OCI-LY3 (cell line): ENCODE results near the gene OSBPL7.

Experiments
- H2AFZ ChIP-seq: fragments of 200-600, 300-600 bp; shearing (Covaris generic); 2 replicates; pipeline ENCODE4 v1.6.0; 2014; ENCODE audit warnings: antibody characterized with exemption, low read depth, low read length
- H3K27ac ChIP-seq: fragments of 200-600, 300-600 bp; sonication (generic); 2 replicates; pipeline ENCODE4 v1.5.1; 2014; ENCODE audit warnings: mild to moderate bottlenecking, low read length, moderate library complexity, mixed read lengths
- H3K27me3 ChIP-seq: fragments of 200-600, 300-600 bp; sonication (generic); 2 replicates; pipeline ENCODE4 v1.6.1; 2014; ENCODE audit warnings: low read depth, low read length, mixed read lengths
- H3K36me3 ChIP-seq: fragments of 200-600, 300-600 bp; sonication (generic); replicated peaks from 2 replicates; pipeline ENCODE3; 2014; ENCODE audit warnings: low read depth, low read length, mixed read lengths
- H3K4me1 ChIP-seq: fragments of 300-600, 200-600 bp; sonication (generic); 2 replicates; pipeline ENCODE4 v1.6.1; 2014; ENCODE audit warnings: low read length, mixed read lengths
- H3K4me2 ChIP-seq: fragments of 200-600, 300-600 bp; sonication (generic); 2 replicates; pipeline ENCODE4 v1.6.1; 2014; ENCODE audit warnings: low read length, mixed read lengths
- H3K4me3 ChIP-seq: fragments of 300-600, 200-600 bp; sonication (generic); 2 replicates; pipeline ENCODE4 v1.5.1; 2014; ENCODE audit warnings: antibody characterized with exemption, mild to moderate bottlenecking, low read length, moderate library complexity
- H3K79me2 ChIP-seq: fragments of 300-600, 200-600 bp; shearing (Covaris generic); 2 replicates; pipeline ENCODE4 v1.6.1; 2014; ENCODE audit warnings: mild to moderate bottlenecking, low read length, mixed read lengths
- H3K9ac ChIP-seq: fragments of 300-600, 200-600 bp; shearing (Covaris generic); 2 replicates; pipeline ENCODE4 v1.6.0; 2014; ENCODE audit warnings: mild to moderate bottlenecking, low read length, moderate library complexity
- H3K9me3 ChIP-seq: fragments of 200-600, 300-600 bp; shearing (Covaris generic); 2 replicates; pipeline ENCODE4 v1.6.1; 2014; ENCODE audit warnings: low read length, mixed read lengths; ENCODE audit not compliant: insufficient read depth
- H4K20me1 ChIP-seq: fragments of 200-600, 300-600 bp; sonication (generic); 2 replicates; pipeline ENCODE4 v1.6.1; 2016; ENCODE audit warnings: low read length, mixed read lengths; ENCODE audit not compliant: insufficient read depth
- EZH2phosphoT487 ChIP-seq: fragments of 200-600 bp; shearing (Covaris generic); IDR thresholded peaks from 2 replicates; pipeline ENCODE4 v1.6.1; 2018; ENCODE audit warnings: antibody characterized with exemption, mixed run types, low read depth
- TF ChIP-seq, protein P1 (sequence below): fragments of 200-600, 300-600 bp; sonication (generic); IDR thresholded peaks from 2 replicates; pipeline ENCODE4 v1.5.1; 2014; ENCODE audit warnings: antibody characterized with exemption, low read length, low read depth

The OSBPL7 gene

DNA sequence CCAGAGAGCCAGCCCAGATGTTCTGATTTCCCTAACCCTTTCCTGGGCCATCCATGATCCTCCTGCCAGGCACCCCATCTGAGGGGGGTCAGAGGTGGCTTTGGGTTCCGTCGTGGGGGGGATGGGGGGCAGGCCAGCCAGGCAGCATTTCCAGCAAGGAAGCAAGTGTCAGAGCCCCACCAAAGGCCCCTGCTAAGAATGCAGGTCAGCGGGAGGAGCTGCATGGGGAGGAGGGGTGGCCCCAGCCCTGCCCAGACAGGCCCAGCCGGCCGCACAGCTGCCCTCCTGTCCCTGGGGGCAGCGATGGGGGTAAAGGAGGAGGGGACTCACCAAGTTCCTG lies 21.8 kb upstream of the OSBPL7 start:
- Histone ChIP-seq H3K4me3 (peak overlapping the region; percentile 32; the same call in 1 of the 2 replicates), H3K4me2 (peak overlapping the region; percentile 72), H3K27ac (peak overlapping the region; percentile 74), H2AFZ (no peak overlapping the region), H3K4me1 (peaks cover 49% of the 10 kb centered on the region), H3K79me2 (peaks cover 9% of the 10 kb centered on the region; the same call in 1 of the 2 replicates), H3K27me3 (no peaks in the 10 kb centered on the region), H4K20me1 (no peaks in the 10 kb centered on the region), H3K9me3 (no peaks in the 10 kb centered on the region), H3K36me3 (peaks cover 6% of the 10 kb centered on the region), H3K9ac (peak overlapping the region; percentile 61)
- no peak for TF ChIP-seq EZH2phosphoT487
- TF ChIP-seq, protein P1, sequence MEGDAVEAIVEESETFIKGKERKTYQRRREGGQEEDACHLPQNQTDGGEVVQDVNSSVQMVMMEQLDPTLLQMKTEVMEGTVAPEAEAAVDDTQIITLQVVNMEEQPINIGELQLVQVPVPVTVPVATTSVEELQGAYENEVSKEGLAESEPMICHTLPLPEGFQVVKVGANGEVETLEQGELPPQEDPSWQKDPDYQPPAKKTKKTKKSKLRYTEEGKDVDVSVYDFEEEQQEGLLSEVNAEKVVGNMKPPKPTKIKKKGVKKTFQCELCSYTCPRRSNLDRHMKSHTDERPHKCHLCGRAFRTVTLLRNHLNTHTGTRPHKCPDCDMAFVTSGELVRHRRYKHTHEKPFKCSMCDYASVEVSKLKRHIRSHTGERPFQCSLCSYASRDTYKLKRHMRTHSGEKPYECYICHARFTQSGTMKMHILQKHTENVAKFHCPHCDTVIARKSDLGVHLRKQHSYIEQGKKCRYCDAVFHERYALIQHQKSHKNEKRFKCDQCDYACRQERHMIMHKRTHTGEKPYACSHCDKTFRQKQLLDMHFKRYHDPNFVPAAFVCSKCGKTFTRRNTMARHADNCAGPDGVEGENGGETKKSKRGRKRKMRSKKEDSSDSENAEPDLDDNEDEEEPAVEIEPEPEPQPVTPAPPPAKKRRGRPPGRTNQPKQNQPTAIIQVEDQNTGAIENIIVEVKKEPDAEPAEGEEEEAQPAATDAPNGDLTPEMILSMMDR: no peak

DNA sequence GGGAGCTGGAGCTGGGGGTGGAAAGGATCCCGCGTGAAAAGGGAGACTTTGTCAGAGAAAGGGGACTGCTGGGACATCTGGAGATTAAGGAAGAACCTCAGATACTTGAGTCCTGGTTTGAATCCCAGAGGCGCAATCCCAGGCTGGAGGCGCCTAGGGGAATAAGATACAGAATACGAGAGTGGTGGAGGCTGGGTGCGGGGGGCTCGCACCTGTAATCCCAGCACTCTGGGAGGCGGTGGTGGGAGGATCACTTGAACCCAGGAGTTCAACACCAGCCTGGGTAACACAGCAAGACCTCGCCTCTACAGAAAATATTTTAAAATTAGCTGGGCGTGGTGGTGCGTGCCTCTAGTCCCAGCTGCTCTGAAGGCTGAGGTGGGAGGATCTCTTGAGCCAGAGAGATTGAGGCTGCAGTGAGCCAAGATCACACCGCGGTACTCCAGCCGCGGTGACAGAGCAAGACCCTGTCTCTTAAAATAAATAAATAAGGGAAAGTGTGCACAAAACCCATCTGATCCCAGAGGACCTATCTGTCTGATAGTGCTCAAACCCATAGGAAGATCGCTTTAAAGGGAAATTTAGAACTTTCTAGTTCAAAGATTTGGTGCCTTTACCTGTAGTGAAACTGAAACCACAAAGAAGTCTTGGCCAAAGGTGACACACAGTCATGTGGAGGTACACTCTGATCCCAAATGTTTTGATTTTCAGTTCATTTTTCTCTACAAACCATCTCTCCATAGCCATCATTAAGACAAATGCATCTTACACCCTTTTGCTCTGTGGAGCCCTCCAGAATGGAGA lies 20.1 kb upstream of the OSBPL7 start:
- peak overlapping the region; percentile 76 for H3K9ac ChIP-seq
- TF ChIP-seq EZH2phosphoT487: no peak
- TF ChIP-seq, protein P1: no peak
- peaks cover 9% of the 10 kb centered on the region; the same call in 1 of the 2 replicates for H3K79me2 ChIP-seq
- H3K36me3 ChIP-seq: peaks cover 14% of the 10 kb centered on the region
- H3K9me3 ChIP-seq: no peaks in the 10 kb centered on the region
- no peaks in the 10 kb centered on the region for H4K20me1 ChIP-seq
- H3K4me3 ChIP-seq: peak overlapping the region; percentile 85
- peak overlapping the region; percentile 50 for H3K27ac ChIP-seq
- H3K4me2 ChIP-seq: peak overlapping the region; percentile 85
- H3K27me3 ChIP-seq: no peaks in the 10 kb centered on the region
- H2AFZ ChIP-seq: peak overlapping the region; percentile 8; the same call in 1 of the 2 replicates
- peaks cover 49% of the 10 kb centered on the region for H3K4me1 ChIP-seq

DNA sequence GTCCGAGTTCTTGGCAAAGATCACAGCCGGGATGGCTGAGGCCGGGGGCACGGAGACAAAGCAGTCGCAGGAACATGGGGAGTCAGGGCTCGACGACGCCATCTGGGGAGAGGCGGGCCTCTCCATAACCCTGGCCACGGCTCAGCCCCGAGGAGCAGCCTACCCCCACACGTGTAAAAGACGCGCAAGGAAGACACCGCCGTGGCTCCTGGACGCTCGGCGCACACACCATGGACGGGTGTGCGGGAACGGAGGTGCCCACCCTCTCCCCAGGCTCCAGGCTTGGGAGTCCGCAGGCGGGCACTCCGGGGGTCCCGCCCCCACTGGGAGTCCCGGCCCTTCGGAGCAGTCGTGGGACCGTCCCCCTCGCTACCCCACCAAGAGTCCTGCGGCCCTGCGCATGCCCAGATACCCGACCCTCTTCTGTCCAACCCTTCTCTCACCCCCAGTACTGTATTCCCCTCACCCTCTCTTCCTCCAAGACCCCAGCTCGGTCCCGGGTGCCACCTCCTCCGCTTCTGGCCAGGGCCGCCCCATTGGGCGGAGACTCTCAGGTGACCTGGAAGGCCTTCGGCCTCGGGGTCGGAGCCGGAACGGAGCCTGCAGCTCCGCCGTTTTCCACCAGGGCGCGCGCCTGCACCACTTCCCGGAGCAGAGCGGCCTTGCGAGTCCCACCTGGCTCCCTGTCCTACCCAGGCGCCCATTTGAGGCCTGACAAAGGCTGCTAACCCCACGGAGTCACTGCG lies 19.3 kb upstream of the OSBPL7 start, which contains the start of gene SCRN2:
Gene SCRN2, minus strand, starts transcription at position 532 of the 746 bp plus-strand sequence. Its CDS starts 430 bp downstream, at position 102.
- peak within 1 kb of the TSS; percentile 65 for H2AFZ ChIP-seq
- H3K9me3 ChIP-seq: no peaks in the 10 kb centered on the region
- H3K27ac ChIP-seq: peak within 1 kb of the TSS; percentile 50
- H3K4me3 ChIP-seq: peak within 1 kb of the TSS; percentile 85
- H3K4me1 ChIP-seq: peaks cover 49% of the 10 kb centered on the region
- no peak for TF ChIP-seq EZH2phosphoT487
- TF ChIP-seq, protein P1: peak; percentile 94
- no peaks in the 10 kb centered on the region for H4K20me1 ChIP-seq
- peaks cover 17% of the 10 kb centered on the region for H3K36me3 ChIP-seq
- peaks cover 9% of the 10 kb centered on the region; the same call in 1 of the 2 replicates for H3K79me2 ChIP-seq
- H3K27me3 ChIP-seq: no peaks in the 10 kb centered on the region
- H3K4me2 ChIP-seq: peak within 1 kb of the TSS; percentile 85
- peak within 1 kb of the TSS; percentile 76 for H3K9ac ChIP-seq
